Calu3 (cell line): ENCODE data around the gene ZBTB44. TPM values are rescaled to one million over a fixed set of nuclear protein-coding genes. Genes with fewer than 3 reads are reported as not detected.
A peak's percentile ranks its signal among the peaks of the same experiment; 100 is the strongest.

Source experiments
- BruUV-seq: library from RNA; stranded (reverse); fragments of 400-500 nt; replicated peaks from 2 replicates; lab custom pipeline; 2021; lab: Mats Ljungman, UMichigan
- CTCF ChIA-PET: fragments of 300-600 bp; sonication (Branson Sonifier 250); formaldehyde crosslinking; loops from one replicate; lab custom pipeline; 2022; ENCODE audit warnings: antibody characterized with exemption; lab: Charles Lee
- DNase-seq: peaks from one replicate; pipeline ENCODE4 v3.0.0; 2022
- H3K27ac Mint-ChIP-seq: one replicate; pipeline ENCODE4 v1.8.0; 2022; ENCODE audit warnings: mixed read lengths; ENCODE audit not compliant: unreplicated experiment
- H3K27me3 Mint-ChIP-seq: one replicate; pipeline ENCODE4 v1.8.0; 2022; ENCODE audit warnings: mixed read lengths; ENCODE audit not compliant: unreplicated experiment
- H3K36me3 Mint-ChIP-seq: one replicate; pipeline ENCODE4 v1.8.0; 2022; ENCODE audit warnings: mild to moderate bottlenecking, moderate library complexity, mixed read lengths; ENCODE audit not compliant: insufficient read depth, unreplicated experiment
- H3K4me1 Mint-ChIP-seq: one replicate; pipeline ENCODE4 v1.8.0; 2022; ENCODE audit warnings: mild to moderate bottlenecking, low read depth, mixed read lengths; ENCODE audit not compliant: unreplicated experiment
- H3K4me3 Mint-ChIP-seq: one replicate; pipeline ENCODE4 v1.8.0; 2022; ENCODE audit warnings: mild to moderate bottlenecking, low read depth, moderate library complexity, mixed read lengths; ENCODE audit not compliant: unreplicated experiment
- H3K9me3 Mint-ChIP-seq: one replicate; pipeline ENCODE4 v1.8.0; 2022; ENCODE audit warnings: low read depth, mixed read lengths; ENCODE audit not compliant: unreplicated experiment
- CTCF ChIP-seq: fragments of 200-600 bp; IDR thresholded peaks from one replicate; pipeline ENCODE4 v1.8.0; 2022; ENCODE audit warnings: antibody characterized with exemption; ENCODE audit not compliant: unreplicated experiment
- intact Hi-C: fragments of 100-400 bp; cut with micrococcal nuclease; formaldehyde crosslinking; loops from one replicate; pipeline ENCODE4 v1.10.0; 2022; ENCODE audit not compliant: unreplicated experiment
- total RNA-seq: library from RNA; stranded (reverse); gene quantifications from 2 replicates; pipeline ENCODE4 v1.2.3, GENCODE V29; 2022

Gene ZBTB44
- total RNA-seq, 1 experiment from 2014 or later, result 29.7 TPM

DNA sequence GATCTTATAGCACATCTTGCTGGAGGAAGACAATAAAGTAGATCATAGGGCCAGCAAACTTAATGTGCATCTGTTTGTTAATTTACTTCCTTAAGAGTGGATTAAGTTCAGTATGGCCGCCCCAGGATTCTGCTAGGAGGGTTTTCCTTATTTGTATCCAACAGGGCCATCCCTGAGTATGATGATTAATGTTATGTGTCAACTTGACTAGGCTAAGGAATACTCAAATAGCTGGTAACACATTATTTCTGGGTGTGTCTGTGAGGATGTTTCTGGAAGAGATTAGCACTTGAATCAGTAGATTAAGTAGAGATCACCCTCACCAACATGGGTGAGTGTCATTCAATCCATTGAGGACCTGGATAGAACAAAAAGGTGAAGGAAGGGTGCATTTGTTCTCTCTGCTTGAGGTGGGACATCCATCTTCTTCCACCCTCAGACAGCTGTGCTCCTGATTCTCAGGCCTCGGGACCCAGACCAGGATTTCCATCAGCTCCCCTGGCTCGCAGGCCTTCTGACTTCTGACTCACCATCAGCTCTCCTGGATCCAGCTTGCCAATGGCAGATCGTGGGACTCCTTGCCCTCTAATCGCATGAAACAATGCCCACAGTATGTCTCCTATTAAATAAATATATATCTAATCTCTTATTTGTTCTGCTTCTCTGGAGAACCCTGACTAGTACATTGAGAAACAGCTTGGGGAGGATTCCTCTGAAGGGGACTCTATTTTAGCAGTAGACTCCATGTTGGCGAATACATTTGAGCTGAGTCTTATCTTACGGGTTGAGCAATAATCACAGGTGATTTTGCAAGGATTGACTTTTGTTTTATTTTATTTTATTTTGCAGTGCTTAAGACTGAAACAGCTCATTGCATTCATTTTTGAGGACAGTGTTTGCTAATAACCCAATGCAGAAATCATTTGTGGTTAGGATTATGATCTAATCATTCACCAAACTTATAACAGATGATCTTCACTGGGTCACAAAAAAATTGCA is 9.0 kb upstream of the ZBTB44 start:
- Mint-ChIP-seq H3K27ac (no peak overlapping the region), H3K27me3 (no peaks in the 10 kb centered on the region), H3K36me3 (no peaks in the 10 kb centered on the region), H3K4me1 (peaks cover 4% of the 10 kb centered on the region), H3K4me3 (no peak overlapping the region), H3K9me3 (peaks cover 2% of the 10 kb centered on the region)
- intact Hi-C loops, result no loop called here
- DNase-seq, result no peak
- BruUV-seq, result no TSS peak
- CTCF ChIA-PET, result no interaction called here
- TF ChIP-seq CTCF, result no peak

DNA sequence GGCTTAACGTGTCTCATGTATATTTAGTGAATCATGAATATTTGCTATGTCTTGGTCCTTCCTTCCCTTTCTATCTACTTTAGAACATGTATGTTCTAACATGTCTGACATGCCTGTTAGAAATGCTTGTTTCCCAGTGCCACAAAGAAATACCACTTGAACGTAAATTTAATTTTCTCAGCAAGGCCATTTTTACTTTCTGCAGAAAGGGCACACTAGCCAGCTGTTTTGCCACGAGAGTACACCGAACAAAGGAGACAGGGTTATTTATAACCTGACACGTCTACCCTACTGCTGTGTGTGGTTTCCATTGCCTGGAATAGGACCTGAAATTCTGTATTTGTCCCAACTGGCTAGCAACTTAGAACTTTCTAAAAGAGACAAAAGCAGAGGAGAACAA is 7.4 kb upstream of the ZBTB44 start:
- Mint-ChIP-seq H3K4me3 (no peak overlapping the region), H3K36me3 (no peaks in the 10 kb centered on the region), H3K27me3 (no peaks in the 10 kb centered on the region), H3K27ac (no peak overlapping the region), H3K4me1 (peaks cover 18% of the 10 kb centered on the region), H3K9me3 (peaks cover 2% of the 10 kb centered on the region)
- BruUV-seq, result no TSS peak
- no peak for TF ChIP-seq CTCF
- no peak for DNase-seq
- CTCF ChIA-PET, result no interaction called here
- intact Hi-C loops, result no loop called here

GRCh38 chr11:130318031-130318673 is 3.4 kb upstream of the ZBTB44 start:
- no peak for DNase-seq
- Mint-ChIP-seq H3K36me3 (peaks cover 25% of the 10 kb centered on the region), H3K27me3 (no peaks in the 10 kb centered on the region), H3K27ac (peak overlapping the region; percentile 50), H3K4me1 (peaks cover 38% of the 10 kb centered on the region), H3K4me3 (peak overlapping the region; percentile 31), H3K9me3 (peaks cover 2% of the 10 kb centered on the region)
- intact Hi-C loops, result loop anchor here (10.0 kb wide), 1 partner anchor 67 kb away; no protein-coding TSS in a partner anchor
- BruUV-seq, result no TSS peak
- no peak for TF ChIP-seq CTCF
- CTCF ChIA-PET, result no interaction called here

GRCh38 chr11:130315354-130315970 is 745 bp upstream of the ZBTB44 start:
- H3K36me3 Mint-ChIP-seq, result peaks cover 29% of the 10 kb centered on the region
- peak overlapping the region; percentile 90 for H3K27ac Mint-ChIP-seq
- BruUV-seq, result no TSS peak
- H3K4me1 Mint-ChIP-seq, result peaks cover 46% of the 10 kb centered on the region
- DNase-seq, result peak; percentile 61
- TF ChIP-seq CTCF, result no peak
- peaks cover 2% of the 10 kb centered on the region for H3K9me3 Mint-ChIP-seq
- H3K27me3 Mint-ChIP-seq, result no peaks in the 10 kb centered on the region
- intact Hi-C loops, result loop anchor here (10.0 kb wide), 1 partner anchor 69 kb away; no protein-coding TSS in a partner anchor
- CTCF ChIA-PET, result no interaction called here
- H3K4me3 Mint-ChIP-seq, result peak overlapping the region; percentile 76
